G401 (cell line): ENCODE results near the gene EFCAB13. TPM values are rescaled to one million over a fixed set of nuclear protein-coding genes. Genes with fewer than 3 reads are reported as not detected.
"Not testable (repeated sequence)": the region's sequence is repeated elsewhere in the genome, so short reads cannot be mapped to it uniquely, and the experiment has no call there.

Source experiments
- DNase-seq: peaks from one replicate; pipeline ENCODE4 v3.0.0-alpha.2; 2015; ENCODE audit warnings: low spot score
- in situ Hi-C: cut with HindIII; loops from 2 replicates; pipeline ENCODE4 v1.10.0; 2016; ENCODE audit warnings: low sequenced_read_pairs, mixed read lengths
- total RNA-seq: library from RNA; depleted of rRNA; stranded (reverse); fragments of >200 nt; shearing (Covaris generic); gene quantifications from 2 replicates; pipeline ENCODE4 v1.2.3, GENCODE V29; 2014; rRNA removed

Gene EFCAB13
- total RNA-seq, 1 experiment from 2014 or later: not detected

DNA sequence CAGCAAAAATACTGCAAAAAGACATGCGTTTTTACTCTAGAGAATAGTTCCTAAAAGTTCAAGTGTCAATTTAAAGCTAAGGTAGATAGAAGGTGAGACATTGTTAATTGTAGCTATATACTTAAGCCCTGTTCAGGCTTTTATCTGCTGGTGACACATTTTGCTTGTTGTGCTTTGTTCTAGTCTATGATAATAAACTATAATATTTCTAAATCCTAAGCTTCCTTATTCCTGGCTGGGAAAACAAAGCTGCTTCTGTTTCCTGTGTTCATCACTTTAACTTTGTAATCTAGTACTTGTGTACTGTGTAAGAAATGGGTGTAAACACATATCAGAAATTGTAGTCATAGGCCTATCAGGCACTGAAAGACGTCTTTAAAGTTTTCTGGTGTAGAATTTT, 77.3 kb downstream of the EFCAB13 start:
- in situ Hi-C loops: no loop called here
- no peak for DNase-seq

DNA sequence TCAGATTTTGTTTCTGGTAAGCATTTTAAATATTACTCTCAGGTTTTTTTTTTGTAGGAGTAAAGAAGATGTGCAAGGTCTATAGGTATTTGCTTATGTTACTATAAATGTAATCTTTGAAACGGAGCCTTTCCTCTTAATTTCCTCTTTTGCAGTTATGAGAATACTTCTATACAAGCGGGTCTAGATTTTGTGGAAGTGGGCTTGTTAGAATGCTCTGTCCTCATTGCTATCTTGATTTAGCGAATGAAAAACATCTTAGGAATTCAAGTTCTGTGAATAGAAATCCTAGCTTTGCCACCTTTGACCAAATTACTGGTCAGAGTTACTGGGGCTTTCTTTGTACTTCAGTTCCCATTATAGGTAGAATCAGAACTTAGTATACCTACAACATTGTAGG, 80.3 kb downstream of the EFCAB13 start:
- in situ Hi-C loops: no loop called here
- DNase-seq: no peak

- DNase-seq: no peak
- in situ Hi-C loops: no loop called here
These were observed 81.1 kb downstream of the EFCAB13 start for GRCh38 chr17:47404875-47405274.

DNA sequence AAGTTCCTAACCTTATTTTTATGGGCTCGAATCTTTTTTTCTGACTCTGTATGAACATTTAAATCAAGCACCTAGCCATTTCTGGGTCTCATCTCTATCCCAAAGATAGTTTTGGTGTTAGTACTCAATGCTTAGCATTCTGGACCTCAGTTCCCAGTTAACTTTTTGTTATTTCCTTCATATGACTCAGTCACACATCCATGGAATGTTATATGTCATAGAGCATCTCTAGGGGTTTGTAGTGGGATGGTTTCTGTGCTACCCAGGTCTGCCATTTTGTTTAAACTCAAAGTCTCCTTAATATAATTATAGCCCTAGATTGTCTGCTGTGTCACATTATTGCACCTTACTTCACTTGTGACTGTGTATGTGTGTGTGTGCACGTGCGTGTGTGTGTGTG, 90.1 kb downstream of the EFCAB13 start:
- in situ Hi-C loops: no loop called here
- DNase-seq: no peak

GRCh38 chr17:47414612-47415011, 90.9 kb downstream of the EFCAB13 start:
- DNase-seq: no peak
- in situ Hi-C loops: no loop called here

DNA sequence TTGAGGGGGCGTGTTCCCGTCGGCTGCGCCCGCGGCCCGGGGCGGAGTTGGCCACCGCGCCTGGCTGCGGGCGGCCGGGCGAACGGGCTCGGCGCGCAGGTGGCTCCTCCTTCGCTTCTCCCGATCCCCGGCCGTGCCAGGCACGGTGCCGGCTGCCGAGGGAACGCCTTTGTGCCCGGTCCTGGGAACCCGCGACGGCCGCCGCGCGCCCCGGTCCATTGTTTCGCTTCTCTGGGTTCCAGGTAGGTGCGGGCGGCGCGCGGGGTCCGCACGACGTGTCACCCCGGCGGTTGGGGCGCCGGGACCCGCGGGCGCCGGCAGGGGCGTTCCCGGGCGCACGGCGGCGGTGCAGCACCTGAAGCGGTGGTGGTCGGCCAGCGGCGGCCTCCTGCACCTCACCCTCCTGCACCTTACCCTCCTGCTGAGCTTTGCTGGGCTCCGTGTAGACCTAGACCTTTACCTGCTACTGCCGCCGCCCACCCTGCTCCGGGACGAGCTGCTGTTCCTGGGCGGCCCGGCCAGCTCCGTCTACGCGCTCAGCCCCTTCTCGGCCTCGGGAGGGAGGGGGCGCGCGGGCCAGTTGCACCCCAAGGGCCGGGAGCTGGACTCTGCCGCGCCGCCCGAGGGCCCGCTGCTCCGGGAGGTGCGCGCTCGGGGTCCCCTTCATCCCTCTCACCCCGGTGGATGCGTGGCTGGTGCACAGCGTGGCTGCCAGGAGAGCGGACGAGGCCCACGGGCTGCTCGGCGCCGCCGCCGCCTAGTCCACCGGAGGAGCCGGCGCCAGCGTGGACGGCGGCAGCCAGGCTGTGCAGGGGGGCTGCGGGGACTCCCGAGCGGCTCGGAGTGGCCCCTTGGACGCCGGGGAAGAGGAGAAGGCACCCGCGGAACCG, 99.9 kb downstream of the EFCAB13 start:
- no peak for DNase-seq
- in situ Hi-C loops: no loop called here

DNA sequence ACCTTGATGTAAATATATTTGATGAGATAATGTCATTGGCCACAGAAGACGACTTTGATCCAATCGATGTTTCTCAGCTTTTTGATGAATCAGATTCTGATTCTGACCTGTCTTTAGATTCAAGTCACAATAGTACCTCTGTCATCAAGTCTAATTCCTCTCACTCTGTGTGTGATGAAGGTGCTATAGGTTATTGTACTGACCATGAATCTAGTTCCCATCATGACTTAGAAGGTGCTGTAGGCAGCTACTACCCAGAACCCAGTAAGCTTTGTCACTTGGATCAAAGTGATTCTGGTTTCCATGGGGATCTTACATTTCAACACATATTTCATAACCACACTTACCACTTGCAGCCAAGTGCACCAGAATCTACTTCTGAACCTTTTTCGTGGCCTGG, 101.5 kb downstream of the EFCAB13 start:
- in situ Hi-C loops, DNase-seq: not testable (repeated sequence)

- in situ Hi-C loops, DNase-seq: not testable (repeated sequence)
These were observed 102.3 kb downstream of the EFCAB13 start for GRCh38 chr17:47425887-47426635.

- in situ Hi-C loops: no loop called here
- no peak for DNase-seq
These were observed 104.2 kb downstream of the EFCAB13 start for GRCh38 chr17:47427985-47428384.

DNA sequence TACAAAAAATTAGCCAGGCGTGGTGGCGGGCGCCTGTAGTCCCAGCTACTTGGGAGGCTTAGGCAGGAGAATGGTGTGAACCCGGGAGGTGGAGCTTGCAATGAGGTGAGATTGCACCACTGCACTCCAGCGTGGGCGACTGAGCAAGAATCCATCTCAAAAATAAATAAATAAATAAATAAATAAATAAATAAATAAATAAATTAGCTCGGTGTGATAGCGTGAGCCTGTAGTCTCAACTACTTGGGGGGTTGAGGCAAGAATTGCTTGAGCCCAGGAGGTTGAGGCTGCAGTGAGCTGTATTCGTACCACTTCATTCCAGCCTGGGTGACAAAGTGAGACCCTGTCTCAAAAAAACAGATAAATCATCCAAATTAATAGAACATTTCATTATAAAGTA, 108.5 kb downstream of the EFCAB13 start:
- in situ Hi-C loops, DNase-seq: not testable (repeated sequence)

DNA sequence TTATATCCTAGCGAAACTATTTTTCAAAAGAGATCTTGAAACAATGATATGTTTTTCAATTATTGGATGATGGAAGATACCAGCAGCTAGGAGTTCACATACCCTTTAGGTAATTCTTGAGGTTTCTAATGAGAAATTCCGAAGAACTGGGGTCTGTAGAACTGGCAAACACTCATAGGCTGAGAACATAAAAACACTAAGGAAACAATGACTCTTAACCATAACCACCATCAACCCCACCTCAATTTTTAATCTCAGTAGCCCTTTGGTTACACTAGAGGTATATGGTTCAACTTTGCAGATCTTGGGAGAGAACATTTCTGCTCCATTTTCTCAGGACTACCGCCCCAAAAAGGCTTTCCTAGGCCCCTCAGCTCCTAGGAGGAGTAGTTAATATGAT, 141.4 kb downstream of the EFCAB13 start:
- in situ Hi-C loops: no loop called here
- DNase-seq: no peak

DNA sequence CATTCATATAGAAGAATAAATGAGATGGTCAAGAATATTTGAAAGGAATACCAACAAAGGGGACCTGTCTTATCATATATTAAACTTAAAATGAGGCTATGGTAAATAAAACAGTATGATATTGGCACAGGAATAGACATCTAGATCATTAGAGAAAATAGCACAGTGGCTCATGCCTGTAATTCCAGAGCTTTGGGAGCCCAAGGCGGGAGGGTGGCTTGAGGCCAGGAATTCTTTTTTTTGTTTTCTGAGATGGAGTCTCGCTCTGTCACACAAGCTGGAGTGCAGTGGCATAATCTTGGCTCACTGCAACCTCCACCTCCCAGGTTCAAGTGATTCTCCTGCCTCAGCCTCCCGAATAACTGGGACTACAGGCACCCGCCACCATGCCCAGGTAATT, 143.2 kb downstream of the EFCAB13 start:
- in situ Hi-C loops, DNase-seq: not testable (repeated sequence)

DNA sequence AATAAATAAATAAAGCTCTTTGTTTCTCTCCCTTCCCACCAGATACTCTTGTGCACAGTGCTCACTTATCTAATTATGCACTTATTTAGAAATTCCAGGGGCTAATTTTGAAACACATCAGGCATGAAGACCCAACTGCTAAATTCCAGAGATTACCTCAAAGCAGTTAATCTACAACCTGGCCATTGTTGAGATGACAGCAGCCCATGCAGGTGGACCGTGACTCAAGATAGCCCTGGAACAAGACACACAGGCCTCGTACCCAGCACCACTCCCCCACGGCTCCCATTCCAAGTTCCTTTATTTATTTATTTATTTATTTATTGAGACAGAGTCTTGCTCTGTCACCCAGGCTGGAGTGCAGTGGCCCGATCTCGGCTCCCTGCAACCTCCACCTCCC, 147.1 kb downstream of the EFCAB13 start:
- in situ Hi-C loops: no loop called here

GRCh38 chr17:47472073-47472472, 148.3 kb downstream of the EFCAB13 start:
- DNase-seq, in situ Hi-C loops: not testable (repeated sequence)

More for the DNA sequence above, 147.1 kb downstream of the EFCAB13 start:
- DNase-seq: no peak

Other genes with a start within 250 kb of the EFCAB13 start
- 59.3 and 103 TPM in 2 replicates for gene CDC27, start 134.7 kb upstream of the EFCAB13 start, total RNA-seq
- not detected in 2 replicates for gene MYL4, start 114.6 kb upstream of the EFCAB13 start, total RNA-seq
- not detected in 2 replicates for gene ITGB3, start 70.1 kb upstream of the EFCAB13 start, total RNA-seq
- gene NPEPPS, start 207.2 kb downstream of the EFCAB13 start, total RNA-seq: 58.9 and 70.4 TPM in 2 replicates